ENCODE measurements around the gene SORCS3.

Gene SORCS3

DNA sequence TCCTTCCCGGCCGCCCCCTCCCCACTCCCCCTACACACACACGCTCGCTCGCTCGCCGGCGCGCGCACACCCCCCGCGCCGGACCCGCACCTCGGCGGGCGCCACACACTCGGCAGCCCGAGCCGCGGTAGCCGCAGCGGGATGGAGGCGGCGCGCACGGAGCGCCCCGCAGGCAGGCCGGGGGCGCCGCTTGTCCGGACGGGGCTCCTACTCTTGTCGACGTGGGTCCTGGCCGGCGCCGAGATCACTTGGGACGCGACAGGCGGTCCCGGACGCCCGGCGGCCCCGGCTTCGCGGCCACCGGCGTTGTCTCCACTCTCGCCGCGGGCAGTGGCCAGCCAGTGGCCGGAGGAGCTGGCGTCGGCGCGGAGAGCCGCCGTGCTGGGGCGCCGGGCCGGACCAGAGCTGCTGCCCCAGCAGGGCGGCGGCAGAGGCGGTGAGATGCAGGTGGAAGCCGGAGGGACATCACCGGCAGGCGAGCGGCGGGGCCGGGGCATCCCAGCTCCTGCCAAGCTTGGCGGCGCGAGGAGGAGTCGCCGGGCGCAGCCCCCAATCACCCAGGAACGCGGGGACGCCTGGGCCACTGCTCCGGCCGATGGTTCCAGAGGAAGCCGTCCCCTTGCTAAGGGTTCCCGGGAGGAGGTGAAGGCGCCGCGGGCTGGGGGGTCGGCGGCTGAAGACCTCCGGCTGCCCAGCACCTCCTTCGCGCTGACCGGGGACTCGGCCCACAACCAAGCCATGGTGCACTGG lies at the start of gene SORCS3:
TSS of gene SORCS3 (plus strand) at position 104 of the 750 bp plus-strand sequence.
- DNase-seq: no peak

DNA sequence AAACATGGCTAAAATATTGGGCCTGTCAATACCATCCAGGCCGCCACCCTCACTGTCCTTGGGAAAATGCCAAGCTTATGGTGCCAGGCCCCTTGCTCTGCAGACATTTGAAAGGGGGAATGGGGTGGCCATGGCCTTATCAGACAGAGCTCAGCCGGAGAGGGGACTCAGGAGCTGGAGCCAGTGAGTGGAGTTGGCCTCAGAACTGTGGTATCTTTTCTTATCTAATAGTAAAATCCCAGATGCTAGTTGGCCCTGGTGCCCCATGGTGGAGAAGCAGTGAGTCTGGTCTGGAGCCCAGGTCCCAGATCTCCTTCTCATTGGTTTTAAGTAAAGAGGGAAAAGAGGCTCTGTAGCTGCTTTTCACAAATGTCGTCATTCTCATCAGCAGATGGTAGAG lies 49.6 kb upstream of the SORCS3 start:
- DNase-seq: no peak

DNA sequence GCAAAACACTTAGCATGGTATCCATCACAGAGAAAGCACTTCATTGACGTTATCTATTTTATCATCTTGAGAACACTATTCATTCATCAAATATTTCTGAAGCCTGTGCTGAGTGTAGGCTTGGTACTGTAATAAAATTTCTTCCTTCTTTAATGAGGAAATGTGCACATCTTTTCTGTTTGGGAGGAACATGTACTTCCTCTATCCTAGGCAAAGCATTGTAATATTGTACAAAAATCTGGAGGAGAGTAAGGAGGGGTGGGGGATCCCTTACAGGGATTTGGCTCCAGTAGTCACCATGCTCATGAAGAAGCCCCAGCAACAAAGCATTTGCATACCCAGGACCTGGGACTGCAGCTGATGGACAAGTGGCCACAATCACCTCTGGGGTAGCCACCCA lies 39.9 kb upstream of the SORCS3 start:
- DNase-seq: no peak

DNA sequence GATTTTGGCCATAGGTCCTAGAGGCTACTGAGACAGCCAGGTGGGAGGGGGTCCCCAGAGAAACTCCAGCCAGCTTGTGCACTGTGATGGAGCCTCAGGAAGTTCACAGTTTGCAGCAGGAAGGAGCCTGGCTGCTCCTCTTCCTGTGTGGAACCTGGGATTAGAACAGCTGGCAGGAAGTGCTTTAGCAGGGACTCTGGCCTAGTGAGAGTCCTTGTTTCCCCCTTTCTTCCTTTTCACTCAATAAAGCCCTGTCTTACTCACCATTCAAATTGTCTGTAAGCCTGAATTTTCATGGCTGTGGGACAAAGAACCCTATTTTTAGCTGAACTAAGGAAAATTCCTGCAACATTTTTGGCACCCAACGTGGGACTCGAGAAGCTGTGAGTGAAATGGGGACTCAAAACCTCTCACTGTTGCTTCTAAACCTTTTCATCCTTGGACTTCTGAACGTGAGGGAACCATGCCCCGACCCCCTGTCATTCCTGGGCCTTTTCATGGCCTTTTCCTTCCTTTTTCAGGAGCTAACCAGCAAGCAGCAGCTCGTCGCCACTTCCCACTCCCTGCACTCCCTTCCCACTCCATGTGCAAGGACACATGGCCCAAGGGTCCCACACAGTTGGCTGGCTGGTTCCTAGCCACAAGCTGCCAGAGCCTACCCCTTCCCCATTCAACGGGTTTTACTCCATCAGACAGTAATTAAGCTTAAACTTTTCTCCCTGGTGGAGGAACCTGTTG lies 32.8 kb upstream of the SORCS3 start:
- DNase-seq: no peak

DNA sequence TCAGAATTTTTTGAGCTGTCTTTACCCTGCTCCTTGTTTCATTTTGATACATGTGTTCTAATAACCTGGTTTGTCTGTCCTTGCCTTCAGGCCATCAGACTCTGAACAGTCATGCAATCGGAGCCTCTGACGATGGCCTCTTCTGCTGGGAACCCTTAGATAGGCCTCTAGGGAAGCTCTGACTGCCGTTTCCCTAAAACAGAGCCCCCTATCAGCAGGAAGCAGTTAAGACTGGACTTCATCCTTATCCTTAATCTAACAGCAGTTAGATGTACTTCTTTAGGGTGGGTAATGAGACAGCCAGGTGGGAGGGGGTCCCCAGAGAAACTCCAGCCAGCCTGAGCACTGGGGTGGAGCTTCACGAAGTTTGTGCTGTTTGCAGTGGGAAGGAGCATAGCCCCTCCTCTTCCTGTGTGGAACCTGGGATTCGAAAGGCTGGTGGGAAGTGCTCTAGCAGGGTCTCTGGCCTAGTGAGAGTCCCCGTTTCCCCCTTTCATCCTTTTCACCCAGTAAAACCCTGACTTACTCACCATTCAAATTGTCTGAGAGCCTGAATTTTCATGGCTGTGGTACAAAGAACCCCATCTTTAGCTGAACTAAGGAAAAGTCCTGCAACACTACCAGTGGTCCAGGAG lies 28.4 kb upstream of the SORCS3 start:
- DNase-seq: no peak

DNA sequence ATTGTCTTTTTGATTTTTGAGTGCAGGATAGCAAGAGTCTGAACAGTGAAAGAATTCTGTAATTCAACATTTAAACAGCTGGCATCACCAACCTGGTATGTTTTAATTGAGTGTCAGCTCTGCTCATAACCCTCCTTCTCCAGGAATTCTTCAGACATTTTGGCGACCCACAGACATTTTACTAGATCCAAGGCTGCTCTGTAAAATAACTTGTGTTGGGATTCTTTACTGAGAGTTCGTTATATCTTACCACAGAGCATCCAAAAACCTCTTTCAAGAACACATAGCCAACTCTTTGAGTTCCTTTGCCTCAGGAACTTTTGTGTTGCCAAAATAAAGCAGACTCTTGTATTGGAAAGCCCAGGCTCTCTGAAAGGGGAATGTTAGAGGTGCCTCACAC lies 27.7 kb upstream of the SORCS3 start:
- no peak for DNase-seq

DNA sequence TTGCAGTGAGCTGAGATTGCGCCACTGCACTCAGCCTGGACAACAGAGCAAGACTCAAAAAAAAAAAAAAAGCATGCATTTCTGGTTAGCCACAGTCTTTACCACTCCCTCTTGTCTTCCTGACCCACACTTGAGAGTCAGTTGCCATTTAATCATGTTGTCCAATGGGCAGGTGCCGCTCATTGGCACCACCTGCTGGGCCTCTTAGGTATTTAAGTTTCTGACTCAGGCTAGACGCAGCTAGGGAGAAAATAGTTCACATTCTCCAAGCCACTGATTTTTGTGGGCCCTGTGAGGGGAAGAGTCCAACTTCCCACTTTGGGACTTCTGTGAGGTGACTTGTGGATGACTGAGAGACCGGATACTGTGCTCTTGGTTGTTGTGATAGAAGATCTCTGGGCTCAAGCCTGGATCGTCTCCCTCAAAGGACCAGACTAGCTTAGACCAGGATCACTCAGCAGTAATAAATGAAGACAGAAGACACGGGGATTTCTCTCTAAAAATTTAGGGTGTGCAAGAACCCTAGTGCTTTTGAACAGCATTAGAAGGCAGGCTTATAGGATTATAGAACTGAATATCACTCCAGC lies 26.8 kb upstream of the SORCS3 start:
- DNase-seq: peak; percentile 68

DNA sequence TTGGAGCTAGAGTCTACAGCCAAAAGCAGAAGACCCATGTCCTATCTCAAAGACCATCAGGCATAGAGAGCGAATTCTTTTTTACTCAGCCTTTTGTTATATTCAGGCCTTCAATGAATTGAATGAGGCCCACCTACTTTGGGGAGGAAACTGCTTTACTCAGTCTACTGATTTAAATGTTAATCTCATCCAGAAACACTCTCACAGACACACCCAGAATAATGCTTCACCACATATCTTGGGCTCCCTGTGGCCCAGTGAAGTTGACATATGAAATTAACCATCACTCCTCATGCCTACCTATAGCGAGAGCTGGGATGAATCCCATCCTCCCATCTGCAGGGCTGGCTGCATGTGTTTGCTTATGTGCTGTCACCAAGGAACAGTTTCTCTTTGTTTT lies 26.0 kb upstream of the SORCS3 start:
- no peak for DNase-seq

DNA sequence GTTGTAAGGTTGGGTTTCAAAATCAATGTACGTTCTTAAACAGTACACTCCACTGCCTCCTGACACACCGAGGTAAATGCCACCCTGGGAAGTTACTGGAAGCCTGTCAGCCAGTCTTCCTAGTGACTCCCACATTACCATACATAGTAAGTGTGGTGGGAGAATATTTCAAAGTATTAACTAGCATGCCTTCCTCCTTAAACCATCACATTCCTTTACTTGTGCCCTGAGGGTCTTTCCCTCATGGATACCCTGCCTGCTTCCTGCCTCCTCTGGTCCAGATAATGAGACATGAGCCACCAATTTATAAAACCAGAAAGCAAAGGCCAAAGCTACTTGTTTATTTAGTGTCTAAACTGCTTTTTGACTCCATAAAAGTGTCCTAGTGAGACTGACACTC lies 23.3 kb upstream of the SORCS3 start:
- DNase-seq: no peak

DNA sequence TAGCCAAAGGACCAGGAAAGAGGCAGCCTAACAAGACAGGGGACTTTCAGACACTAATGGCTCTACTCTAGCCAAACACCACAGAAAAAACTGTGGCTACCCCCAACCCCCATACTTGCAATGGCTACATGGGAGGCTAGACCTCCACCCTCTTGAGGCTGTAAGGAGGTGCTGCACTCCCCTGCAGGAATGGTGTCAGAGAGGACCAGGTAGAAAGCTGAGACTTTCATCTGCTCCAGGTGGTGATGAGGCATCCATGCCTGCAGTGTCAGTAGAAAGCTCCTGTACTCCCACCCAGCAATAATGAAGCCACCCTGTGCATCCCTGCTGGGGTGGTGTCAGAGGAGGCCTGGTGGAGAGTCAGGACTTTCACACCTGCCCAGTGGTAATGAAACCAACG lies 18.9 kb upstream of the SORCS3 start:
- DNase-seq: no peak

DNA sequence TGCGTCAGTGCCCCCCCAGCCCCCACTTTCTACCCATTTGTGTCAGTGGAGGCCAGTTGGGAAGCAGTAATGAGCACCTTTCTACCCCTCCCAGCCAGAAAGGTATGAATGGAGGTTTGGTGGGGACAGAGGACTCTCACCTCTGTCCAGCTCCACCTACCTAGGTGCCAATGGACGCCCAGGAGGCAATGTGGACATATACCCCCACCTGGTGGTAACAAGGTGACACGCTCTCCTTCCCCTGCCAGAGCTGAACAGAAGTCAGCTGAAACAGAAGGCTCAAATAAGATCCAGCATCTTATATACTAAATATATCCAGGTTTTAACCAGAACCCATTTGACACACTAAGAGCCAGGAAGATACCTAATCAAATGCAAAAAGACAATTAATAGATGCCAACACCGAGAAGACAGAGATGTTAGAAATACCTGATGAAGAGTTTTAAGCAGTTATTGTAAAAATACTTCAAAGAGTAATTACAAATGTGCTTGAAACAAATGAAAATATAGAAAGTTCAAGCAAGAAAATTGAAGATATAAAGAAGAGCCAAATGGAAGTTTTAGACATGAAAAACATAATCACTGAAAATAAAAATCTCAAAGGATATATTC lies 18.4 kb upstream of the SORCS3 start:
- DNase-seq: no peak

DNA sequence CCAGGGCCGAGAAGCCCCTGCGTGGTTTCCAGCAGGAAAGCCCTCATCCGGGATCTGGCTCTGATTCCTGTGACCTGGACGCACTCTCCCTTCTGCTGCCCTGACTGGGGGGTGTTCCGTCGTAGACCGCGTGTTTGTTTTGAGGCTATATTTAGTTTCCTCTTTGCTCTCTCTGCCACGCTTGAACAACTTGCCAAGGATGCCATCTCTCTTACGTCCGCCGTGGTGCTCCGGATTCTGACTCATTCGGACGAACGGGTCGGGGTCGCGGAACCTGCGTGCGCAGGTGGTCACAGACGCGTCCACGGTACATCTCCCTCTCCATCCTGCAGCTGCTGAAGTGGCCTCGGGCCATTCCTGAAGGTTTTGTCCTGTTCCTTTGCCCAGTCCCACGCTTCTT lies 10.4 kb upstream of the SORCS3 start:
- no peak for DNase-seq

DNA sequence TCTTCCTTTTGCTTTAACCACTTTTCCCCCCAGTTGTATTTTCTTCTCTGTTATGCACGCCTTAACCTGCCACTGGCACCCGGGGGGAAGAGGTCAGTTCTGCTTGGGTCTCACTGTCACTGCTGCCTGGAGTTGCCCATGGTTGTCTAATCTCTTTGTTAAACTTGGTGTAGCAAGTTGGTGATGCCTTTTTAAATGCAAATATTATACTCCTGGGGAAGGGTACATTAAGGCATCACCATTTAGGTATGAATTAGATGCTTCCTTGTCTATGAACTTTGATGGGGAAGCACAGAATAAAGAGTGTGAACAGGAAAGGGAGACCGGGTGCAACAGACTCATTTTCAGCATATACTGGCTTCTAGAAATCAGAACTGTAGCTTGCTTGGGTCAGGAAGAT lies 9.1 kb upstream of the SORCS3 start:
- DNase-seq: no peak

DNA sequence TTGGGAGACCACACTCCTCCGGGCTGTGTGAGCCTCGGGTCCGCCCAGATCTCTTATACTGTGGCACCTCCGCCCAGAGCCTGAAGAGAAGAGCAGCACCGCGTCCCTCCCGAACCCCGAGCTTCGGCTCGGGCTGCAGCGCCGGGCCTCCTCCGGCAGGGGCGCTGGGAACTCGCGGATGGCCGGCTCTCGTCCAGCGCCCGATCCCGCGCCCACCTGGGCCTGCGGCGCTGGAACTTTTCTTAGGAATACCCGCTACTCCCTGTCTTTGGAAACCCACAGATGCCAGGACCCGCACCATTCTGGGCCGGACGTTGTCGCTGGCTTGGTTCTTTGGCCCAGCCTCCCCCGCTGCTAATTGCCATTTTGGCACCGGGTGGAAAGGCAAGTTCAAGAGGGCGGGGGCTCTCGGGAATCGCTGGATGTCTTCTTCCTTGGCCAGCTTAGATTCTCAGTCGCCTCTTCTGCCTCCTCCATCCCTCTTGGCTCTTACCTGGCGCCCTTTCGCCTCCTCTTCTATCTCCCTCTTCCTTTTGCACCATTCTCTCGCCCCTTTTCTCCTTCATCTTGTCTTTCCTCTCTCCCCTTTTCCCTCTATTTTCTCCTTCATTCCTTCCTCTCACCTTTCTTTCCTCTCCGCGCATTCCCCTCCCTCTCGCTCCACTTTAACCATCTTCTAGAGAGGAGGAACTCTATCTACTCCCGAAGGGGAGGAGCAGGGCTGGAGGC lies 2.1 kb upstream of the SORCS3 start:
- peak; percentile 55 for DNase-seq

DNA sequence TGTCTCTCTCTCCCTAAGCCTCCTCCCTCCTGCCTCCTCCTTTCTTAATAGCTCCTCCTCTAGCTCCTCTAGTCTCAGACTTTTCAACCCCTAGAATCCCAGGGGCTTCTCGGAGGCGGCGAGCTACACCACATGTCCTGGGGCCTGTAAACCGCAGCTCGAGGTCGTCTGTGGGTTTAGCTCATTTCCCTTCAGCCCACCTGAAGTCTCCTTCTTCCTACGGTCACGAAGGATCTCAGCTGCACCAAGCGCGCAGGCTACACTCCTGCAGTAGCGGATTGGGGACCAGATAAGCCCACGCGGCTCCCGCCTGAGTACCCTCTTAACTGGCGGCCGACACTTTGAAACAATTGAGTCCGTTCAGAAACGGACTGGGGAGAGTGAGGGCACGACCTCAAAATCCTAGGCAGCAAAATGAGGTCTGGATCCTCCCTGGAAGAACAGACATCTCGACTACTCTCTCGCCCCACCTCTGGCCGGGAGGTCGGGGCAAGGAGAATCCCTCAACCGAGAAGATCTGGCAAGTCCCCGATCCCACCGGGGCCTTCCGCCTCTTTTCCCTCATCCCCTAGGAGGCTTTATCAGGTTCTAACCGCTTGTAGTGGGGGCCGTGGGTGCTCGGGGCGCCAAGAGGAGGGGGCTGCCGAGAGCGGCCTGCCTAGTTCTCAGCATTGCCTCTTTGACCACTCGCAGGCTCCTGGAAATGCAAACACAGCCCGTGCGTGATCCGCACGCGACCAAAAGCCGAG lies 1.3 kb upstream of the SORCS3 start:
- DNase-seq: no peak

DNA sequence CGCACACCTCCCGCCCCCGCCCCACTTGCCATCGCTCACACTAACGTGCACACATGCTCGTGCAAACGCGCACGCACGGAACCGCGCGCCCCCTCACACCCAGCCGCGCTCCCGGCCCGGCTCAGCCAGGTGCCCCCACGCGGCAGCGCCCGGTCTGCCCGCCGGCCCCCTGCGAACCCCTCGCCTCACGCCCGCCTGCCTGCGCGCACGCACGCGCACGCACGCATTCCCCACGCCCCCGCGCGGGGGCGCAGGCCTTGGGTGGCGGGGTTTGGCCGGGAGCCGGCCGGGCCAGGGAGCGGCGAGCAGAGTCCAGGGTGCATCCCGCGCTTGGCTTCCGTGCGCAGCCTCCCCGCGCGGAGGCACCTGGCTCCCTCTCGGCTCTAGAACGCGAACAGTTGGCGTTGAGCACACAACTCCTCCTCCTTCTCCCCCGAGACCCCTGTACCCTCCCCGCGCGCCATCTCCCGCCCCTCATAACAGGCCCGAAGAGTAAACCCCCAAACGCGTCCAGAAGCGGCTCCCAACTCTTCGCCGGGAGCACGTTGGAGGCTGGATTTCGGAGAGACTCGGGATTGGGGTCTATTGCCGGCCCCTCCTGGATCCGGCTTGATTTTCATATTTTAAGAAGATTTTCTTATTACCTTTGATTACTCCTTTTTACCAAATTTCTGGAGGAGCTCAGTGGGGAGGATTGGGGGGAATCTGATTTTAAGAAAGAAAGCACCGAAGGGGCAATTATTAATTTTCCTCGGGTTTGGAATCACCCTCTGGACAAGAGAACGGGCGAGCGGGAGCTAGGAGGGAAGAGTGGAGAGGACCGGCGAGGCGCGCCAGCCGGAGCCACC lies 527 bp upstream of the SORCS3 start:
- DNase-seq: no peak

DNA sequence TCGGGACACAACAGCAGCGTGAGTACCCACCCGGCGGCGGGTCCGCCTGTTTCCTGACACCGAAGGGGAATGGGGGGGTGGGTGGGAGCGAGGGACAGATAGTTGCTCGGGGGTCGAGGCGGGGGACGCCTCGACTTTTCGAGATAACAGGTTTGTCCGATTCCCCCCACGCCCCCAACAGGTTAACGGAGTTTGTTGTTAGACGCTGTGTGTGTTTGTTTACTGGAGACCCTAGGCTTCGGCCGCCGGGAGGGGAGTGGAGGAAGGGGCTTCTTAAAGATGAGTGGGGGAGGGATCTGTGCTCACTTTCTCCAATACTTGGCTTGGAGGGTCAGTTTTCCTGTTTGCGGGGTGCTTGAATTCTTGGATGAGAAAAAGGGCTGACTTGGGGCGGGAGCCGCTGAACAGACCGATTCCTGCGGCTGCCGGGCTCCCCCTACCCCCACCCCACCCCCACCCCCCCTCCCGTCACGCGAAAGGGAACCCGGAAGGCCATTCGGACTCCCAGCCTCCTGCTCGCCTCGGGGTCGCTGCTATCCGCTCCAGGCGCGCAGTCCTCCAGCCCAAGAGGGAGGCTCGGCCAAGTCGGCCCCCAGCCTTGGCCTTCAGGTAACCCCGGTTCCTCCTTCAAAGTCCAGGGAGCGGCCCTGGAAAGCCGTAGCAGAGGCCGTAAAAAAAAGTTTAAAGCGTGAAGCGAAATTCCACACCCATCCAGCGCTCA lies 1.0 kb downstream of the SORCS3 start:
- no peak for DNase-seq

DNA sequence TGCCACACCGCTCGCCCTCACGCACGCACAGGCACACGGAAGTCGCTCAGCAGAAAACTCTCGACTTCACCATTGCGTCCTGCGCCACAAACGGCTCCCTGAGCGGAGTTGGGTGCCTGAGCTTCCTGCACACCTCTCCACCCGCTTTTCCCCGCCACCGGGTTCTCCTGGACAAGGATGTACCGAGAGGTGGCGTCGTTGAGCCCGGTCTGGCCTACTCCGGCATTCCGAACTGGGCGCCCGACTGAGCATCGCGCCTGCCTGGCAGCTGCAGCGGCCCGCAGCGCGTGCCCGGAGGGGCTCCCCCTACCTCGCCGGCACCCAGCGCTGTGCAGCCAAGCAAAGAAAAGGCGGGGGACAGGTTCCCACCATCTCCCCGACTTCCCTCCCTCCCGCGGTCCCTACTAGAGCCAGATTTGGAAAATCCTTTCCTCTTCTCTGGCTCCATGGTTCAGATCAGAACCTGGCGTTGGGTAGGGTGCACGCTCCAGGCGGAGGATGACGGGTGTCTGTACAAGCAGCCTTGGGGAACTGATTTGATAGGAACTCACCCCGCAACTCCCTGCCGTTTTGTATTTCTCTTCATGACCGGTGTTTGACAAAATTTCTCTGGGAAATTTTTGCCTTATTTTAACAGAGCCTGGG lies 1.7 kb downstream of the SORCS3 start:
- DNase-seq: peak; percentile 64

DNA sequence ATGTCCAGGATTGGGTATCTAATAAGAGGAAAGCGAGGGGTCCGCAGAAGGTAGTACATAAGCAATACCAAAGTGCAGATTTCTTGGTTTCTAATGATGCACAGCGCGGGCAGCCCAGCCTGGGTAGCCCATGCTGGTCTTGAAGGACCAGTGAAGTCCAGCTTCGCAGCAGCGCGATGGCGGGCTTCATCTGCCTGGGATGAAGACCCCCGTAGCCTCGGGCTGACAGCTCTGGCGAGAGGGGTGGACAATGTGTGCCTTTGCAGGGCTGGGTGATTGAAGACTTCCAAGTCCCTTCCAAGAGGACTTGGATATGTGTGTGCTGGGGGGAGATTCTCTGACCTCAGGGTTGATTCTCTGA lies 2.2 kb downstream of the SORCS3 start:
- no peak for DNase-seq

DNA sequence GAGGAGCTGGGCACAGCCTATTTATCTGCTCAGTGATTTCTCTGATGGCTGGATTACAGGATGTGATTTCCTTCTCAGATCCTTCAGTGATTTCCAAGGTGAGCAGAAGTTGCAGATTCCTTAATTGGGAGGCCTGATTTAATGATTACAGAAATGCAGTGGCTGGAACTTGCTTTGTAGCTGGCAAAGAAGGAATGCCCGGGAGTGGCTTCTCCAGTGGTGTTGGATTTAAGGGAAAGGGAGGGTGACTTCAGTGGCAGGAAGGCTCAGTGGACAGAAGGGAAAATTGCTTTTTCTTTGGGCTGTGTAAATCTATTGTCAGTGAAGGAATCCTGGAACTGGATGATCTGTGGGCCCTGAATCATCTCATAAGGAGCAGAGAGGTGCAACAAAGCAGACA lies 5.1 kb downstream of the SORCS3 start:
- no peak for DNase-seq

All from activated CD8-positive, alpha-beta memory T cell treated with anti-CD3 and anti-CD28 coated beads, Interleukin-2, amount 50 U/mL, for 48 hours (primary cell).